NCI-H187 (cell line): ENCODE results near the gene ARL8B.
A peak's percentile ranks its signal among the peaks of the same experiment; 100 is the strongest.
"Not testable (repeated sequence)": the region's sequence is repeated elsewhere in the genome, so short reads cannot be mapped to it uniquely, and the experiment has no call there.

Experiments
- DNase-seq, 2 experiments: peaks; one replicate each; lab custom pipeline; 2025; lab: John Stamatoyannopoulos, UW

ARL8B gene

GRCh38 chr3:5145120-5145519 is 23.0 kb downstream of the ARL8B start:
- no peak for DNase-seq

- DNase-seq: not testable (repeated sequence)
These were observed 25.1 kb downstream of the ARL8B start for GRCh38 chr3:5147152-5147551.

- DNase-seq: no peak
These were observed 27.3 kb downstream of the ARL8B start for GRCh38 chr3:5149306-5149880.

GRCh38 chr3:5151586-5151985 is 29.5 kb downstream of the ARL8B start:
- DNase-seq: no peak

- DNase-seq: no peak
These were observed 31.0 kb downstream of the ARL8B start for GRCh38 chr3:5153074-5153473.

GRCh38 chr3:5155241-5155640 is 33.1 kb downstream of the ARL8B start:
- no peak for DNase-seq

GRCh38 chr3:5160321-5160720 is 38.2 kb downstream of the ARL8B start:
- no peak for DNase-seq

- DNase-seq: peak; percentile 3
These were observed 39.1 kb downstream of the ARL8B start for GRCh38 chr3:5160940-5161858.

- no peak for DNase-seq
These were observed 40.0 kb downstream of the ARL8B start for GRCh38 chr3:5162102-5162501.

- no peak for DNase-seq
These were observed 43.6 kb downstream of the ARL8B start for GRCh38 chr3:5165698-5166097.

GRCh38 chr3:5166846-5167245 is 44.8 kb downstream of the ARL8B start:
- no peak for DNase-seq

GRCh38 chr3:5168110-5168509 is 46.0 kb downstream of the ARL8B start:
- no peak for DNase-seq

GRCh38 chr3:5169807-5170206 is 47.7 kb downstream of the ARL8B start:
- no peak for DNase-seq

- no peak for DNase-seq
These were observed 48.9 kb downstream of the ARL8B start for GRCh38 chr3:5170975-5171374.

- DNase-seq: no peak
These were observed 49.9 kb downstream of the ARL8B start for GRCh38 chr3:5172018-5172417.

GRCh38 chr3:5179036-5179435 is 56.9 kb downstream of the ARL8B start:
- not testable (repeated sequence) for DNase-seq

GRCh38 chr3:5181469-5182141 is 59.5 kb downstream of the ARL8B start:
- no peak for DNase-seq

- DNase-seq: not testable (repeated sequence)
These were observed 61.6 kb downstream of the ARL8B start for GRCh38 chr3:5183714-5184113.

GRCh38 chr3:5184499-5184898 is 62.4 kb downstream of the ARL8B start:
- DNase-seq: no peak

GRCh38 chr3:5185093-5185673 is 63.1 kb downstream of the ARL8B start:
- no peak for DNase-seq

GRCh38 chr3:5186089-5186857 is 64.2 kb downstream of the ARL8B start:
- DNase-seq: no peak

- no peak for DNase-seq
These were observed 64.7 kb downstream of the ARL8B start for GRCh38 chr3:5186858-5187155.
